Stimulated activated CD4-positive, alpha-beta T cell treated with anti-CD3 and anti-CD28 coated beads, TNF-alpha, amount 100 ng/mL, for 24 hours (primary cell): ENCODE results near the gene TMEM235.

Experiments used
- DNase-seq, 3 experiments: peaks; one replicate each; pipeline ENCODE4 v3.0.0-alpha.2; 2020; ENCODE audit warnings: low read depth in 3 of 3

The TMEM235 gene

DNA sequence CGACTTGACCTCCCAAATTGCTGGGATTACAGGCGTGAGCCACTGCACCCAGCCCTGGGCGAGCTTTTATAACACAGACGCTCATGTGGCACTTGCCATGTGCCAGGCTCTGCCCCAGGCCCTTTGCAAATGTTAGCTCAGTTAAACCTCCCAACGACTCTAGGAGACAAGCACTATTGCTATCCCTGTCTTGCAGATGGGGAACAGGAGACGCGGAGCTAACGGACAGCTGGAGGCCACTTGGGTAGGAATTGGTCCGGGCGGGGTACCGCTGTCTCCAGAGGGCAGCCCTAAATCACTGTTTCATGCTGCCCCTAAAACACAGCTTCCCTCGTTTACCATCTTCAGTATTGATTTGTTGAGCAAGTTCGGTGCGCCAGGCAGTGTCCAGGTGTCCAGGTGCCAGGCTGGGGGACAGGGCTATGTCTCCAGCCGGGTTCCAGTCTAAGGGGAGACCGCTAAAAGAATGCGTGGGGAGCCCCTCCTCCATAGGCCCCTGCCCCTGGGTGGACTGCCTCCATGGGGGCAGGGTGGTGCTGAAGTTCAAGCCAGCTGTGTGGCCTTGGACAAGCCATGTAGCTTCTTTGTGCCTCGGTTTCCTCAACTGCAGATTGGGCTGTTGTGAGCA lies 23.7 kb downstream of the TMEM235 start:
- DNase-seq, result no peak

DNA sequence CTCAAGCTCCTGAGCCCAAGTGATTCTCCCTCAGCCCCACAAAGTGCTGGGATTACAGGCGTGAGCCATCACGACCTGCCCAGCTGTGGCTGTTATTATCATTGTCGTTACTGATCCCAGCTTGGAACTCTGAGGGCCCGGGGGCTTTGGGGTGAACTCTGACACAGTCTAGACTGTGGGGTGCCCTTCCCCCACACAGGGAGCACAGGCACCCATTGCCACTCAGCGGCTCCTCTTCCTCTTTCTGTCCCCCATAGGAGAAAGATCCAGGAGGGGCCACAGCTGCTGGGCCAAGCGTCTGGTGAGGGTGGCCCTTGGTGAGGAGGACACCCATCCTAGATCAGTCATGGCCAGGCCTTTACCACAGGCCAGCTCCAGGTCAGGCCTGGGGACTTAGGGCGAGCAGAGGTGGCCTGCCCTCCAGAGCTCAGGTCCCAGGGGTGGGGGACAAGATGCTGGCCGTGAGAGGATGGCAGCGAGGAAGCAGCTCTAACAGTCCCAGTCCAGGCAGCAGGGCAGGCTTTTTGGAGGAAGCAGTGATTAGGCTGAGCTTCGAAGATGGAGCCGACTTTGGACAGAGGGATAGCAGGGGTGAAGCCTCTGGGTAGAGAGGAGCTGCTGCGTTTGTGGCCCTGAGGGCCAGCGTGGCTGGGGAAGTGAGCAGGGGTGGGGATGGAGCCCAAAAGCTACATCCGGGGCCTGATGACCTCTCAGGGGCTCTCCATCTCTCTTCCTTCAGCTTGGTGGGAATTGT lies 24.7 kb downstream of the TMEM235 start:
- DNase-seq, result no peak

DNA sequence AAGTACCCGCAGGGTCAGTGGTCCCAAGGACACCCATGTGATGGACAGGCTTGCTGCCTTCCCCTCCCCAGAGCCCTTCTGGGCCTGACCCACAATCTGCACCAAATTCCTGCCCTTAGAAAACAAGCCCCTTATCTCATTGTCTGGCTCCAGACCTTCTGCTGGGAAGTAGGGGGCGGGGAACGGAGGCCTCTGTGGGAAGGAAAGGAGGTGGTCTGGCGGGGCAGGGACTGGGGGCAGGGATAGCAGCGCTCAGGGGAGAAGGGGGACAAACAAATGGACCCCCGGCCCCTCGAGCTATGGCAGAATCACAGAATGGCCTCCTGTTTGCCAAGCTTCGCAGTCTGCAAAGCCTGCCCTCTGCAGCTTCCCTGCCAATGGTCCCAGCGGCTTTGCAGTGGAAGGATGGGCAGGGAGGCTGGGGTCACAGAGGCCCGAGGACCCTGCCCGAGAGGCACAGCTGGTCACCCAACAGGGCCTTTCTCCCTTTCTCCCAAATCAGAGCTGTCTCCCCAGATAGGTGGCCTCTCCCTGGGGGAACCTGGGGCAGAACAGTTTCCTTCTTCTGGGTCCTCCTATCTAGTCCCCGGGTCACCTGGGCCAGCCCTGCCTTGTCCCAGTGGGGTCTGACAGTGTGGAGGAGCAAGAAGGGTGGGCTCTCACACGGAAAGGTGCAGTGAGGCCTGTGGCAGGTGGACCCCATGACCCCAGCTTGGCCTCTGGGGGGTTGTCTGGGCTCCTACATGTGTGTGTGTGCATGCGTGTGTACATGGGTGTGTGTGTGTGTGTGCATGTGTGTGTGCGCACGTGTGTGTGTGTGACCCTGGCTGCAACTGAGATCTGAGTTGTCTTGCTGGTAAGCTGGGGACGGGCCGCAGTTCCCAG lies 25.5 kb downstream of the TMEM235 start:
- DNase-seq, result no peak

DNA sequence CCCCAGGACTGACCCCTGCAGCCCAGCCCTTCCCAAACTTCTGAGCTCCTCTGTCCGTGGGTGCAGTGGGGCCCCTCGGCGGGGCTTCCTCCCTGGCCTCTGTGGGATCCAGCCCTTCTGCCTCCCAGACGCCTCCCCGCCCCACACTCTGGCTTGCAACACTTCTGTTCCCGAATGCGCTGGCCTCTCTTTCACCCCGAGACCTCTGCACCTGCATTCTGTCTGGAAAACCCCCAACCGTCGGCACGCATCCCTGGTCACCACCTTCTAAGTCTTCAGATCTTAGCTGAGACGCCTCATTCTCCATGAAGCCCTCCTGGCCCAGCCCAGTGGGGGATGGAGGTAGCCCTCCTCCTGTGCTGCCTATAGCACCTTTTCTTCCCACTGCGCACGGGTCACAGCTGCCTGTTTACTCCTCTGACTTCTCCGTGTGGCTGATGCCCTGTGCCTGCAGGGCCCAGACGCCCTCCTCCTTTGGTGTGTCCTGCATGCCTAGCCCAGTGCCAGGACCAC lies 26.4 kb downstream of the TMEM235 start:
- no peak for DNase-seq

DNA sequence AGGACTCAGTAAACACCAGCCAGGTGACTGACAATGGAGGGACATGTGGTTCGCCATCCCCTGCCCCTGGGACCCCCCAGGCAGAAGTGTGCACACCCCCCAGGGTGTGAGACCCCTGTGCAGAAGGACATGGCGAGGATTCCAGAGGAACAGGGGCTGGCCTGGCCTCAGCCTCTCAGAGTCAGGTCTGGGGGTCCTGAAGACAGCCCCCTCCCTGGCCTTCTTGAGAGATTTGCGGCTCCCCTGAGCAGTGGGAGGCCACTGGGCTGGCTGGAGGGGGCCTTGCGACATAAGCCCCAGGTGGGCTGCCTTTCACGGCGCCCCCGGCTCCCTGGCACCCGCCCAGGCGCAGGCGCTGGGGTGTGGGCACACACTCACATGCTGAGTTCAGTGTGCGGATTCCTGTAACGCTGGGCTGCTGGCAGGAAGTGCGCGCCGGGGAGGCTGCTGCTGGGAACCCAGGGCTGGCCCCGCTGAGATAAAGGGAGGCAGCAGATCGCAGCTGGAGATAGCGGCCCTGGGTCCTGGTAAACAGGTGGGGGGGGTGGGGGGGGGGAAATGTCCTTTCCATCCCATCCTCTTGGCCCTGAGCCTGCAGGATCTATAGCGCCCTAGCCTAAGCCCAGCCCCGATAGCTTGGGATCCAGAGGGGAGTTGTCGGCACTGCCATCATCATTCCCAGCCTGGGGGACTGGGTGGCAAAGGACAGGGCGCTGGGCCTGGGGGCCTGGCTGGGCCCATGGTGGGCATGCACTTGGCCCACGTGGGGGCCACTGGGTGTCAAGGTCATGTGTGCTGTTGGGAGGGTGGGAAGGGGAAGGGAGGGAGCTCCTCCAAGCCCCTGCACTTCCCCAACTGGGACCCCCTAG lies 27.1 kb downstream of the TMEM235 start:
- peak; percentile 45 to 76 (median 50) for DNase-seq

DNA sequence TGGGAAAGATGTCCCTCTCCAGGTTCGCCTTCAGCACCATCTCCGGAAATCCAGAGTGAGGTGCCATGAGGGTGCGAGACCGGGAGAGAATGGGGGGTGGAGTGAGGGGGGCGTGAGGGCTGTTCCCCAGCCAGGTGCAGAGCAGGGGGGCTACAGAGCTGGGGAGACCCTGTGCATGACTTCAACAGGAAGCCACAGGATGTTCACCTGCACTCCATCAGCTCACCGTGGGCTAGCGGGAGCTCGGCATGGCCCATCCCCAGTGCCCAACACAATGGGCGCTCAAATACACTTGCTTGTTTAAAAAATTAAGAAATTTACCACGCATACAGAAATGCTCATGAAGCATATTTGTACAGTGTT lies 27.7 kb downstream of the TMEM235 start:
- no peak for DNase-seq

DNA sequence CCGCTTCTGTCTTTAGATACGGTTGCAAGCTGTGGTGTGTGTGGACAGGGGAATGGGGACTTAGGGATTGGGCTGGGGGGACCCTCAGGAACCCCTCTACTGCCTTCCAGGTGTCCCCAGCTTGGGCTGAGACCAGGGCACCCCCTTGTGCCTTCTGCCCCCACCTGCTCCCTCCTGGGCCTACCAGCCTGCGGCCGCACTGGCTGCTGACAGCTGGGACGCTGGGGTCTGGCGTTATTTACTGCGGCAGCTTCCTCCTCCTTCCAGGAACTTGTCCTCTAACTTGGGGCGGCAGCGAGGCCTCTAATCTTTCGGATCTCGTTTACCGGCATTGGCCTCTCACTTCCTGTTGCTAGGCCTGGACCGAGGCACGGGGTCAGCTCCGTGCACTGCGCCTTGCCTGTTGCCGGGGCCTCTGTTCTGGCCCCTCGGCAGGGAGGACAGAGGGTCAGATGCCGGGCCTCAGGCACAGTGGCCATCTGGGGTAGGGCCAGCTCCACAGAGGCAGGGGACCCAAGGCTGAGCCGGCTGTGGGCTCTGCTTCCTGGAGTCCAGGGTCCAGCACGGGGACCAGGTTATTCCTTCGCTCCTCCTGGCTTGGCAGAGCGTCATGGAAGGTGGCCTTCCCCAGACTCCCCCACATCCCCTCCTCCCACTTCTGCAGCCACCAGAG lies 31.8 kb downstream of the TMEM235 start:
- DNase-seq, result no peak

DNA sequence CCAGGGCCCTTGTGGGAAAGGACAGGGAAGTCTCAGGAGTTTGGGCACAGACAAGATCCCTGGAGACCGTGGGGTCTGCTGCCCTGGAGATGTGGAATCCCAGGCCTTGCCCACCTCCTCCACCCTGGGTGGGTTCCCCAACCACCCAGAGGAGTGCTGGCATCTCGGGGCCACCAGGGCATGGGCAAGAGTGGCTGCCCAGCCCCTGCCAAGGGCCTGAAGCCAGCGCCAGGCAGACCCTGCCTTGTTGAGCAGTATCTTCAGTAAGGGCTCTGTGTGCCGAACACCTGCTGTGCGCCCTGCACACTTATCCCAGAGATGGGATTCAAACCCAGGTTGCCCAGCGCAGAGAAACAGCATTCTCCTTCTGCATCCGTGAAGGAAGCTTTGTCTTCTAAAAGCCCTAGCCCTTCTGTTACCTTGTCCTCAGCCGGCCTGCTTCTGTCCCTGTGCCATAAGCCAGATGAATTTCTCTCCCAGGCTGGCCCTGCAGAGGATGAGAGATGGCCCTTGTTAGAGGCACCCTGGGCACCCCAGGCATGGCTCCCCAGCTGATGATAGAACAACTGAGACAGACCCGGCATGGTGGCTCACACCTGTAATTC lies 32.4 kb downstream of the TMEM235 start:
- no peak for DNase-seq

DNA sequence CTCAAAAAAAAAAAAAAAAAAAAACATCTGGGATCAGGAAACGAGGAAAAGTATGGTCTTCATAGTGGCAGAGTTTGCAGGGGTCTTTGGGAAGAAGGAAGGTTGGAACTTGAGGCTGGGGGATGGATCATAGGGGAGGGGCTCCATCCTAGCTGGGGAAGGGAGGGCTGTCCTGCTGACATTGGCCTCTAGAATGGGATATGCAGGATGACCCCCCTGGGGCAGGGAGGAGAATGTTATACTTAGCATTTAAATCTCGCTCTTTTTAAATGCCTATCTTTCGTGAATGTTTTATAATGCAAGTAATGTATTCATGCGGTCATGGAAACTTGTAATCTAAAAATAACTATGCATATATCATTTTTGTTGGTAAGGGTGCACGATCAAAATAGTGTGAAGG lies 33.2 kb downstream of the TMEM235 start:
- DNase-seq, result no peak

DNA sequence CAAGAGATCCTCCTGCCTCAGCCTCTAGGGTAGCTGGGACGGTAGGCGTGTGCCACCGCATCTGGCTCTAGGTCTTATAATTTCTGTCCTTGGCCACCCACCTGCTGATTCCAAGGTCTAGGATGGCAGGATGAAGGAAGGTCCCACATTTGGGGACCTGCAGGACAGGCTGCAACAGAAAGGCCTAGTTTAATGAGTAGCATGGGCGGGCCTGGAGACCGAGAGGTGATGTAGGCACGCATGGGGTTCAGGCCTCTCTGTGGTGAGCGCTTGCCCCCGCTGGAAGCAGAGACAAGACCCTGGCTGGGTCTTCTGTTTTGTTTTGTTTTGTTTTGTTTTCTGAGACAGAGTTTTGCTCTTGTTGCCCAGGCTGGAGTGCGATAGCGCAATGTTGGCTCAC lies 33.7 kb downstream of the TMEM235 start:
- no peak for DNase-seq

DNA sequence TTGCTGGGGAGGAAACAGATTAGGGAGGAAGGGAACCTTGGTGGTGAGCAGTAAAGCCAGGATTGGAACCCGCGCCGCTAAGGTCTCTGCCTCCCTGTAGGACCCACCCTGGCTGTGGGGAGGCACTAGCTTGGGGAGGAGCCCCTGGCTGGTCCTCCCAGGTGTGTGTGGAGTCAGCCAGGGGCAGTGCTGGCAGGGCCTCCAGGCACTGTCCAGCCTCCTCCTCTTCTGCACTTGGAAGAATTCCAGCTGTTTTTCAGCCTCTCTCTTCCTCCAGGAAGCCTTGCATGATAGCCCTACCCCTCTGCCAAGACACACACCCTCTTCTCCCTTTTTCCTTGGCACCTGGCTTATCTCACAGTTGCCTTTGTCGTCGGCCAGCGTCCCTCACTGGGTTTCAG lies 34.8 kb downstream of the TMEM235 start:
- no peak for DNase-seq

DNA sequence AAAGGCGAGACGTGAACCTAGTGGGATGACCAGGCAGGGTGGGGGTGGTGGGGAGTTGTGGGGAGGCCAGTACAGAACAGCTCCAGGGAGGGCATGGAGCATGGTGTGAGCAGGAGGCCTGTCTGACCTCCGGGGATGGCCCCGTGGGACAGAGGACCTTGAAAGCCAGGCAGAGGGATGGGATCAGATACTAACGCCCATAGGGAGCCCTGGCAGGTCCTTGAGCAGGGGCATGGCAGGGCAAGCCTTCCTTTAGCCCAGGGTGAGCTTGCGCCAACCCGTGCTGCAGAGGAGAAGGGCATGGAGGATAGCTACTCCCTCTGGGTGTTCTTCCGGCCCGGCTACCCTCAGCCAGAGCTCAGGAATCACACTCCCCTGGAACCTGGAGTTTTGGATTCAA lies 35.3 kb downstream of the TMEM235 start:
- no peak for DNase-seq

DNA sequence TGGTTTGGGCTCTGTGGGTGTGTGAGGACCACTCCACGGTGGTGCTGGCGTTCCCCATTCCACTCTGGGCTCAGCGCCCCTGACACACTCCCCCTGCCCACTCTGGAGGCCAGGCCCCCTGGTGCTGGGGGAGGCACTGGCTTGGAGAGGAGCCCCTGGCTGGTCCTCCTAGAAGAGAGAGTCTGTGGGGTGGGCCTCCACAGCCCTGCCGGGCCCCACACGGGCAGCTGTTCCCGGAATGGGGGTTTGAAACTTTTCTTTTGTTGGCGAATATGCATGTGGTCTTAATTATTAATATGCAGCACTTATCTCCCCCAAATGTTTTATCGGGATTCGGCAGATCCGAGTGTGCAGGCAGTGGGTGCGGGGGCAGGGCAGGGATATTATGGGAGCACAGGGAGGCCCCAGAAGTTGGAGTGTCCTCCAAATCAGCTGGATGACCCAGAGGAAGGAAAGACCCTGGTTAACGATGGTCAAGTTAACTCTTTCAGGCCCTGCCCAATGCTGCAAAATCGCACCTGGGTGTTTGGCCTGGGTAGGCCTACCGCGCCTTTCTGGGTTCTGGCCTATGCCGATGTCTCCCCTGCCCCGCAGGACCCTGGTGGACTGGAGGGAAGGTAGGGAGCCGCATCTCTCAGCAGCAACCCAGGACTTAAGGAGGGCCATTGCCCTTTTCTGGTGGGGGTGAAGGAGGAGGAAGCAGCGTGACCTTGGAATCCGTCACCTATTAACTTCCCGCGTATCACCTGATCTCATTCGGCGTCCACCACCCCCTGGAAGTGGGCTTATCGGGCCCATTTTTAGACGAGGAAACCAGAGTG lies 36.0 kb downstream of the TMEM235 start:
- no peak for DNase-seq

DNA sequence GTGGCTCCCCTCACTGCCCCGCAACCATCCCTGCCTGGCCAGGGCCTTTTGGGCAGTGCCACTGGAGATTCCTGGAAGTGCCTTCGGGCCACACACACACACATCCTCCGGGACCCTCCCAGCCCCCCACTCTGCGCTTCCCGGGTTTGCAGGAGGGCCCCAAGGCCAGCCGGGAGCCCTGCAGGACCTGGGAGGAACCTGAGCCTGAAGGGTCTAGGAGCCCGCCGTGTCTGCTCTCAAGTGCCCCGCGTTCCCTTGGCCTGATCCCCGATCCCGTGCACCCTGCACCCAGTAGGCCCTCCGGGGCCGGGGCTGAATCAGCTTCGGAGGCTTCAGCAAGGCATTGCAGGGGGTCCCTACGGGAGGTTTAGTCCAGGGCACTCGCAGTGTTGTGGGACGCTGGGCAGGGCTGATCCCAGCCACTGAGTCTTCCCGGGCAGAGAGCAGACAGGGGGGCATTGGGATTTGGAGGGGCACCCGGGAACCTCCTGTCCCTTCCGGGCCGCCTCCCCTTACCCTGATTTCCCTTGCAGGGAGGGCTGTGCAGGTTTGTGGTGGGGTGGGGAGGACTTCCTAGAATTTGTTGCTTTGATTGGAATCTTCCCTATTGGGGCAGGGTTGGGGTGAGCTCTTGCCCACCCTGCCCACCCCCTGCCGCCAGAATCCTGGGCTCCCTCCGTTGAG lies 36.9 kb downstream of the TMEM235 start:
- DNase-seq, result no peak

DNA sequence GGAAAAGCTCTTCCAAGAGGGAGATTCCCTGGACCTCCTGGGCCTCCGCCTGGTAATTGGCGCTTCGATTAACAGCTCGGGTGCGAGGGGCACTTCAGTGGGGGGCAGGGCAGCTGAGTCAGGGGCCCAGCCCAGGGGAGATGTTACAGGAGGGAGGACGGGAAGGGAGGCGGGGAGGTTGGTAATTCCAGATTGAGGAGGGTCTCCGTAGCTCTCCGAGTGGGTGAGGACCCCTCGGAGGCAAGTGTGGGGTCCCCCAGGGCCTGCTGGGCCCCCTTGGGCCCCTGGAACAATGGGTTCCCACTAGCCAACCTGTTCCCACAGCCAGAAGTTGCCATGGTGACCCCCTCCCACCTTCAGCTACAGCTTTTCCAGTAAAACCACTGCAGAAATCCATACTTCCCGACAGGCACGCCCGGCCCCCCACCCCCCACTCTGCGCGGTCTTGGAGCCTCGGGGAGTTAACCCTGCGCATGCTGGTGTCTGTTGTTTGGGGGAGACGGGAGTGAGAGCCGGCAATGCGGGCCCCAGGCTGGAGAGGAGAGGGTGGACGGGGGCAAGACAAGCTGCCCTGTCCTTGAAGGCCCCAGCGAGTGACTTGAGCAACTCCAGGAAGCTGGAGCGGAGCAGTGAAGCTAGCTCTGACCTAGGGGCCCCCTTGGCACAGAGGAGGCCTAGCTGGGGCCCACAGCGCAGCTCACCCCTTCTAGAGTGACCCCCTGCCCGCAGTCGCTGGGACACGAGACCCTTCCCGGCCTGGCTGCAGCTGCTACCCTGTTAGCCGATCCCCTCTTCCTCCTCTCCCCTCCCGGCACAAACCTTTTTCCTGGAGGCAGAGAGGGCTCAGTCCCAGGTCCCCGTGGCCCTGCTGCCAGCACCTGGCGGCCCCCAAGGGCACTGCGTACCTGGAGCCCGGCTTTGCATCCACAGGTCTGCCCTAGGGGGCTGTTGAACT lies 37.8 kb downstream of the TMEM235 start:
- DNase-seq, result no peak

DNA sequence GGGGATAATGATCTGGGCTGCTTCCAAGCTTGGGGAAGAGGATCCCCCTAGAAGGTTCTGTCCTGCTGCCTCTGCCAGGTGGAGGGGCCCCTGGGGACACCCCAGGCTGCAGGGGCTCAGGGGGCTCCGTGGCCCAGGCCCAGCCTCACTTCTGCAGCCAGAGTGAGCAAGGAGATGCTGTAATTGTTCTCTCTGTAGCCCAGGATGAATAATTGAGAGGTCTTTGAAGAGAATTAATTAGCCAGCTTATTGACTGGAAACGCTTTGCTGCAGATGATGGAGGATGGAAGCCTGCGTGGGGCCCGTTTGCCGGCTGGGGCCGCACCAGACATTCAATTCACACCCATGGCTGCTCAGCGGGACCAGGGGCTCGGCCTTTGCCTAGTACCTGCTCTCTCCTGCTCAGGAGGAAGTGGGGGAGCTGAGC lies 38.5 kb downstream of the TMEM235 start:
- DNase-seq, result no peak

DNA sequence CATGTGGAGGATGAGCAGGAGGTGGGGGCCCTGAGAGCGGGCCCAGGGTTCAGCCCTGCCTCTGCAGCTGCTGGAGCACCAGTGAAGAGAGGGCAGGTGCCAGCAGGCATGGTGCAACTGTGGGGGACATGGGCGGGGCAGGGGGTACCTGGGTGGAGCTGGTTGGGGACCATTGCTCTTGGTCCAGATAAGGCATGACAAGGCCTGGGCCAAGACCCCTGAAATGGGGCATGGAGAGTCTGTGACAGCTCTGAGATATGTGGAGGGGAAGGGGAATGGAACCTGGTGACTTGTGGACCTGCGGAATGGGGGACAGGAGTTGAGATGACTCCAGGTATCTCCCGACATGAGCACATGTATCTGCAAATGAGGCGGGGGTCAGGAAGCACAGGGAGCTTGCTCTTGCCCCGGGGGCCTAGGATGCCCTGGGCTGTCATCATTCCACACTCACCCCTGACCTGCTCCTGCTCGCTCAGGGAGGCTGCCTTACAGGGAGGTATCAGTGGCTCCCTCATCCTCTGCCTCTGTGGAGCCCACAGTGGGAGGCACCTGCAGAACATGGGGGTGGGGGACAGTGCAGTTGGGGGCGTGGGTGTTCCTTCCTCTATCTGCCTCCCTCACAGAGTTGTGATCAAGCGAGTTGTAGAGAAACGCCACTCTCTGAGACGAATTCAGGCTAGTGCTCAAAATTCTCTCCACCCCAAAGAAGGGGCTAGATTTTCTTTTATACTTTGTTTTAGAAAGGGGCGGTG lies 40.2 kb downstream of the TMEM235 start:
- DNase-seq, result no peak
